HG03135 (cell line): ENCODE results near the gene NEDD4L.

ENCODE experiments used
- ATAC-seq: cut with Tn5 transposase; IDR thresholded peaks from one replicate; pipeline ENCODE4 v1.9.1; 2021; ENCODE audit warnings: mild to moderate bottlenecking, moderate library complexity; ENCODE audit not compliant: unreplicated experiment

NEDD4L gene

GRCh38 chr18:58204776-58205442 lies 160.9 kb downstream of the NEDD4L start:
- ATAC-seq = no peak

GRCh38 chr18:58205443-58206160 lies 161.6 kb downstream of the NEDD4L start:
- ATAC-seq = no peak

- no peak for ATAC-seq
Measured at GRCh38 chr18:58207520-58208152, 163.6 kb downstream of the NEDD4L start.

GRCh38 chr18:58208207-58208932 lies 164.3 kb downstream of the NEDD4L start:
- no peak for ATAC-seq

- ATAC-seq = no peak
Measured at GRCh38 chr18:58209326-58209725, 165.3 kb downstream of the NEDD4L start.

- no peak for ATAC-seq
Measured at GRCh38 chr18:58211510-58211909, 167.5 kb downstream of the NEDD4L start.

- no peak for ATAC-seq
Measured at GRCh38 chr18:58212274-58212673, 168.2 kb downstream of the NEDD4L start.

- ATAC-seq = no peak
Measured at GRCh38 chr18:58213440-58213839, 169.4 kb downstream of the NEDD4L start.

- ATAC-seq = no peak
Measured at GRCh38 chr18:58215011-58215410, 171.0 kb downstream of the NEDD4L start.

- ATAC-seq = no peak
Measured at GRCh38 chr18:58216071-58216481, 172.1 kb downstream of the NEDD4L start.

GRCh38 chr18:58217052-58217451 lies 173.0 kb downstream of the NEDD4L start:
- no peak for ATAC-seq

GRCh38 chr18:58218117-58218516 lies 174.1 kb downstream of the NEDD4L start:
- ATAC-seq = no peak

- ATAC-seq = no peak
Measured at GRCh38 chr18:58221060-58221725, 177.2 kb downstream of the NEDD4L start.

GRCh38 chr18:58222432-58223125 lies 178.6 kb downstream of the NEDD4L start:
- no peak for ATAC-seq

- no peak for ATAC-seq
Measured at GRCh38 chr18:58223717-58224424, 179.8 kb downstream of the NEDD4L start.

- ATAC-seq = no peak
Measured at GRCh38 chr18:58224425-58224750, 180.4 kb downstream of the NEDD4L start.

- peak; percentile 77 for ATAC-seq
Measured at GRCh38 chr18:58225101-58225500, 181.1 kb downstream of the NEDD4L start.

- ATAC-seq = no peak
Measured at GRCh38 chr18:58226429-58226828, 182.4 kb downstream of the NEDD4L start.

GRCh38 chr18:58227361-58227930 lies 183.4 kb downstream of the NEDD4L start:
- ATAC-seq = no peak
